Lung (tissue), 12 donors: ENCODE results near the gene NBEAL2. TPM values are rescaled to one million over a fixed set of nuclear protein-coding genes. Genes with fewer than 3 reads are reported as not detected.

ENCODE experiments used
- ATAC-seq: fragments of 200-7000 bp; cut with Tn5 transposase; one replicate; pipeline ENCODE4 v1.9.1; 2020; ENCODE audit warnings: moderate number of reproducible peaks; ENCODE audit not compliant: insufficient read depth, low FRiP score
- DNase-seq, 3 donors: peaks; one replicate each; pipeline ENCODE4 v3.0.0-alpha.2; 2013 to 2017
- H3K27ac ChIP-seq, 2 donors: one replicate each; pipeline ENCODE4 v1.5.1; 2013; ENCODE audit warnings: mild to moderate bottlenecking in 2 of 2, moderate library complexity in 2 of 2, control low read depth in 1 of 2, inconsistent platforms in 1 of 2, low read depth in 1 of 2, low read length in 1 of 2
- H3K27me3 ChIP-seq, 3 donors: one replicate each; pipeline ENCODE4 v1.5.1; 2013; ENCODE audit warnings: low read length in 2 of 3; ENCODE audit not compliant: control insufficient read depth in 3 of 3, insufficient read depth in 3 of 3
- H3K36me3 ChIP-seq, 4 donors: one replicate each; pipeline ENCODE4 v1.5.1; 2013; ENCODE audit warnings: low read length in 4 of 4, mild to moderate bottlenecking in 1 of 4, moderate library complexity in 1 of 4; ENCODE audit not compliant: control insufficient read depth in 4 of 4, insufficient read depth in 4 of 4
- H3K4me1 ChIP-seq, 5 donors: one replicate each; pipeline ENCODE4 v1.5.1; 2013; ENCODE audit warnings: low read length in 5 of 5, mild to moderate bottlenecking in 2 of 5, moderate library complexity in 1 of 5; ENCODE audit not compliant: control insufficient read depth in 5 of 5, insufficient read depth in 5 of 5
- H3K4me3 ChIP-seq: one replicate; pipeline ENCODE4 v1.5.1; 2013; ENCODE audit warnings: mild to moderate bottlenecking, control low read depth, moderate library complexity
- H3K9ac ChIP-seq, 2 donors: one replicate each; pipeline ENCODE4 v1.5.1; 2013; ENCODE audit warnings: low read length in 2 of 2, control low read depth in 1 of 2; ENCODE audit not compliant: insufficient read depth in 1 of 2
- H3K9me3 ChIP-seq, 4 donors: one replicate each; pipeline ENCODE4 v1.5.1; 2013; ENCODE audit warnings: low read length in 3 of 4, mild to moderate bottlenecking in 1 of 4, moderate library complexity in 1 of 4; ENCODE audit not compliant: control insufficient read depth in 4 of 4, insufficient read depth in 3 of 4
- WGBS, 2 donors: extraction: QIAGEN DNeasy Blood & Tissue Kit; methylation state at CpG; one replicate each; pipeline ENCODE4 v1.1.7; 2013; 5-methylcytosine and 5-hydroxymethylcytosine counted together
- polyA plus RNA-seq, 2 donors: library from polyadenylated mRNA; stranded (reverse); fragments of 200-250 nt; gene quantifications; one replicate each; pipeline ENCODE4 v1.2.1, GENCODE V29; 2013
- total RNA-seq, 2 donors: library from RNA; depleted of rRNA in 1 of 2; stranded (reverse); fragments of >200 nt in 1 of 2; gene quantifications; one replicate each; pipeline ENCODE4 v1.2.1, GENCODE V29; 2014 to 2021
- TF ChIP-seq, protein P1 (sequence below): IDR thresholded peaks from 2 replicates; pipeline ENCODE4 v1.5.1; 2012; ENCODE audit warnings: mild to moderate bottlenecking; ENCODE audit errors: control extremely low read depth, extremely low read depth
- donor health status: control.
- donor health status: control.
- donor health status: Bipolar disorder and iron deficiency.
- donor health status: healthy.
- donor health status: DM: yes; HTN: yes; CAD: no.

NBEAL2 gene
- total and polyA plus RNA-seq, 4 donors: 64.4 to 191 (median 136) TPM

GRCh38 chr3:46942481-46943236, 36.8 kb upstream of the NBEAL2 start:
- Histone ChIP-seq H3K4me3 (no peak overlapping the region), H3K9ac (no peak overlapping the region), H3K27me3 (no peaks in the 10 kb centered on the region), H3K27ac (peak overlapping the region; percentile 87 to 89), H3K4me1 (peaks cover 0 to 48% (median 34%) of the 10 kb centered on the region in 5 donors), H3K36me3 (peaks cover 0 to 20% (median 11%) of the 10 kb centered on the region in 4 donors), H3K9me3 (no peaks in the 10 kb centered on the region)
- TF ChIP-seq, protein P1, sequence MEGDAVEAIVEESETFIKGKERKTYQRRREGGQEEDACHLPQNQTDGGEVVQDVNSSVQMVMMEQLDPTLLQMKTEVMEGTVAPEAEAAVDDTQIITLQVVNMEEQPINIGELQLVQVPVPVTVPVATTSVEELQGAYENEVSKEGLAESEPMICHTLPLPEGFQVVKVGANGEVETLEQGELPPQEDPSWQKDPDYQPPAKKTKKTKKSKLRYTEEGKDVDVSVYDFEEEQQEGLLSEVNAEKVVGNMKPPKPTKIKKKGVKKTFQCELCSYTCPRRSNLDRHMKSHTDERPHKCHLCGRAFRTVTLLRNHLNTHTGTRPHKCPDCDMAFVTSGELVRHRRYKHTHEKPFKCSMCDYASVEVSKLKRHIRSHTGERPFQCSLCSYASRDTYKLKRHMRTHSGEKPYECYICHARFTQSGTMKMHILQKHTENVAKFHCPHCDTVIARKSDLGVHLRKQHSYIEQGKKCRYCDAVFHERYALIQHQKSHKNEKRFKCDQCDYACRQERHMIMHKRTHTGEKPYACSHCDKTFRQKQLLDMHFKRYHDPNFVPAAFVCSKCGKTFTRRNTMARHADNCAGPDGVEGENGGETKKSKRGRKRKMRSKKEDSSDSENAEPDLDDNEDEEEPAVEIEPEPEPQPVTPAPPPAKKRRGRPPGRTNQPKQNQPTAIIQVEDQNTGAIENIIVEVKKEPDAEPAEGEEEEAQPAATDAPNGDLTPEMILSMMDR: no peak
- DNase-seq: no peak
- no peak for ATAC-seq
- WGBS, 2 donors: 75 to 82% methylated on average over 12 of the region's 12 CpGs

DNA sequence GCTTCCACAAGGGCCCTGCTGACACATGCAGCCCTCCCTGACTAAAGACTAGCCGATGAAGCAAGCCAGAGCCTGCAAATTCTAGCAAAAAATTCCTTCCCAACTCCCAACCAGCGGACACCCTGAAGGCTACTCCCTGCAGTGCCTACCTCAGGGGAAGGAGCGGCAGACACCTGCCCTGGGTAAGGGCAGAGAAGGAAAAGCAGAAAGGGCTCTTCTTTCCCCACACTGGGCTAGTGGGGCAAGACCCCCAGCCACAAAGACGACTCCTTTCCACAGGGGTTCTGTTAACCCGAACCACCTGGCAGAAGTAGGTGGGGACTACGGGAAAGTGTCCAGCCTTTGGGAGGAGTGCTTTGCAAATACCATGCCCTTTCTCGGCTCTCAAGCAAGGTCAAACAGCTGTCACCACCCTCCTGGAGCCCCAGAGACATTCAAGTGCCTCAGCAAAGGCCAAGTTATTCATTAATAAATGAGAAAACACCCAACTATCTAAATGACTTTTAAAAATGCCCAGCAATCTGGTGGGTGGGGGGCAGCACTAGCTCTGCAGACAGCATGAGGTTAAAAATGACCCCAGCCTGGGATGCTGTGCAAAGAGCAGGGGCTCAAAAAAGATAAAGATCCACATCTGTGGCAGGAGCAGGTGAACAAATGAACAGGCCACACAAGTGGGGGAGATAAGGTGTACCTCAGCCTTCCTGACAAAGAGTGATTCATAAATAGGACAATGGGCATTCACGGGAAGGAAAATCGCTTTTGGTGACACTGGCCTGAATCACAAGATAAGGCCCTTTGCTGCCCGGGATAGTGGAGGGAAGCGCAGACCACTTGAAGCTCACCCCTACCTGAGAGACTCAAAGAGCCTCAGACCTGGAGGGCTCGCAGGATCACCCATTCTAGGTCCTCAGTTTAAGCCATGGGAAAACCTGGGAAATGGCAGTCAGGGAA, 36.0 kb upstream of the NBEAL2 start:
- no peak overlapping the region for H3K9ac ChIP-seq
- ATAC-seq: peak; percentile 5

DNA sequence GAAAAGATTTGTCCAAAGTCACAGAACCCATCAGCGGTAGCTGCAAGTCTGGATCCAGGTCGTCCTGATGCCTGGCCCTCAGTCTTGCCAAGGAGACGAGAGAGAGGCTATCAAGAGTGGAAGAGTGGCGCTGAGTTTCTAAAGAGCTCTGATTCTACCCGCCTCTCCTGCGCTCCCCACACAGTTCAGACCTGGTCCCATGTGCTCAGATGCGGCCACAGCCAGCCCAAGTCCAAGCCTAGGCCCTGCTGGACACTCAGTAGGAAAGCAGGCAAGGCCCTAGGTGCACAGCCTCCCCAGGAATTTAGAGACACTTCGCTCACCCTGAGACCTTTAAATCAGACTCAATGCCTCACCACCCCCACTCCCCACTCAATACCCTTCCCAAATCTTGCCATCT, 35.3 kb upstream of the NBEAL2 start:
- no peaks in the 10 kb centered on the region for H3K9me3 ChIP-seq
- ATAC-seq: no peak
- H3K4me3 ChIP-seq: no peak overlapping the region
- peaks cover 0 to 17% (median 9%) of the 10 kb centered on the region in 4 donors for H3K36me3 ChIP-seq
- H3K27me3 ChIP-seq: no peaks in the 10 kb centered on the region
- TF ChIP-seq, protein P1: no peak
- 75 to 88% methylated on average over 8 of the region's 8 CpGs for WGBS, 2 donors
- peak overlapping the region; percentile 82 to 89 for H3K27ac ChIP-seq
- peaks cover 8 to 57% (median 46%) of the 10 kb centered on the region in 5 donors for H3K4me1 ChIP-seq
- no peak for DNase-seq
- H3K9ac ChIP-seq: no peak overlapping the region

More for the DNA sequence above, 36.0 kb upstream of the NBEAL2 start:
- H3K27me3 ChIP-seq: no peaks in the 10 kb centered on the region
- H3K4me3 ChIP-seq: no peak overlapping the region
- H3K27ac ChIP-seq: peak overlapping the region; percentile 87 to 89
- WGBS, 2 donors: 60 to 79% methylated on average over 12 of the region's 12 CpGs
- peak in 2 of 3 donors; percentile 40 to 57 for DNase-seq
- H3K9me3 ChIP-seq: no peaks in the 10 kb centered on the region
- H3K4me1 ChIP-seq: peaks cover 5 to 54% (median 41%) of the 10 kb centered on the region in 5 donors
- TF ChIP-seq, protein P1: no peak
- H3K36me3 ChIP-seq: peaks cover 0 to 20% (median 10%) of the 10 kb centered on the region in 4 donors
